Erythroblast (primary cell): ENCODE measurements around the gene CLDN14.

ENCODE experiments used
- DNase-seq, 2 experiments: peaks; one replicate each; lab custom pipeline; 2025; lab: John Stamatoyannopoulos, UW
- GATA1 ChIP-seq: IDR thresholded peaks from 2 replicates; pipeline ENCODE4 v1.6.1; 2011; ENCODE audit warnings: low read depth, mild to moderate bottlenecking, control low read depth, low read length, moderate library complexity
- POLR2A ChIP-seq: IDR thresholded peaks from 2 replicates; pipeline ENCODE4 v1.6.1; 2011; ENCODE audit warnings: mild to moderate bottlenecking, low read length

CLDN14 gene

DNA sequence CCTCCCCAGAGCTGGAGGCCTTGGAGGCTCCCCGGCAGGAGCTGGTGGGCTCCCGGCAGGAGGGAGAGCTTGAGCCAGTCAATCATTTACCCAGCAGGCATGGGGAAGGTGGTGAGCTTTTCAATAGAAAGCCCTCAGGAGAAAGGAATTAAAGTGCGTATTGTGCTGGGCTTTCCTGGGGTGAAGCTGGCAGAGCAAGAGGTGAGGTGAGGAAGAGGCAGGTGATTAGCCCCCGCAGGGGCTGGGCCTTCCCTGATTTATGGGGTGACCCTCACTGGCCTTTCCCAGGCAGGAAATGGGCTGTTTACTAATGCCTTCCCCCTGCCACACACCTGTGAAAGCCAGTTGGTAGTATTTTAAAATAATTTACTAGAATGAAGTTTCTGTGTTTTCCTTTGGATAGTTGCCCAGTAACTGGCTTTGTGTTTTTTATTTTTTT is 25.8 kb downstream of the CLDN14 start:
- no peak for TF ChIP-seq POLR2A
- no peak for TF ChIP-seq GATA1
- DNase-seq, result no peak

DNA sequence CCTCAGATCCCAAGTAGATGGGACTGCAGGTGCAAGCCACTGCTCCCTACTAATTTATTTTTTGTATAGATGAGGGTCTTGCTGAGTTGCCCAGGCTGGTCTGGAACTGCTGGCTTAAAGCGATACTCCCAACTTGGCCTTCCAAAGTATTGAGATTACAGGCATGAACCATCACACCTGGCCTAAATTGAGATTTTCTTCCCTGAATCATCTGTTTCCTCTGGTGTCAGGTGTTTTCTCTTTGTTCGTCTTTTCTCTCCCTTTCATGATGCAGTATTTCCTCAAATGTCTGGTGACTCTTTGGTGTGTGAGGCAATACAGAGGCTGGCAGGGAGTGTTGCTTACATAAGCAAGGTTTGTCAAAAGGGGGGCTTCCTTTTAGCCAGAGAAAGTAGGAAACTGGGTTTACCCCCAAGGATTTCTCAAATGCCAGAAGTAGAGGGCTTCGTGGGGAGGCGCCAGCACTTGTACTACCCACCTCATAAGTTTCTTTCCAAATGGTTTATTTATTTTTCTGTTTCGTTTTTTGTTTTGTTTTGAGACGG is 27.6 kb downstream of the CLDN14 start:
- TF ChIP-seq GATA1 (no peak), POLR2A (no peak)
- DNase-seq, result no peak

DNA sequence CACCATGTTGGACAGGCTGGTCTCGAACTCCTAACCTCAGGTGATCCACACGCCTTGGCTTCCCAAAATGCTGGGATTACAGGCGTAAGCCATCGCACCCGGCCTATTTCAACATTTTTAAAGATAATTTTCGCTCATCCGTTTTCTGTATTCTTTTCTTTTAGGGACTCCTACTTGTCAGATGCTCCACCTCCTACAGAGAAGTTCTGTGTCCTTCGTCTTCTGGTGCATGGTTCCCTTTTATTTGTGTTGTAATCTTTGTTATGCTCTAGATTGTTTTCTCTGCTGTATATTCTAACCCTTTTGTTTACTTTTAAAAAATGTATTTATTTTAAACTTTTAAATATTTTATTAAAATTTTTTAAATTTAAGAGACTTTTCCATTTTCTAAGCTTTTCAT is 28.4 kb downstream of the CLDN14 start:
- TF ChIP-seq GATA1, result no peak
- no peak for TF ChIP-seq POLR2A
- DNase-seq, result no peak

DNA sequence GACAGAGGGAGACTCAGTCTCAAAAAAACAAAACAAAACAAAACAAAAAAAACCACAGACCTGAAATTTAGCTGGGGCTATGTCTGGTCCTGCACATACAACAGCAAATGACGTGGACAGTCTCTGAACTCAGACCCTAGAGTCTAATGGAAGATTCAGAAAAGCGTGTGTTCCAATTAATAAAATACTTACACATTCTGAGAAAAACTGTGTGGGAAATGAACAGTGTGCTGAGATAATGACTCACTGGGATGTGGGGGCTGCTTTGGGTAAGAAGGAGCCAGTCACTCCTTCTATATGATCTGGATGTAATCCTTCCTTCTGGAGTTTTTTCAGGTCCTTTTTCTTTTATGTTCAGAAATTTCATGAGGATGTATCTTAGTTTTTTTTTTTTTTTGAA is 29.4 kb downstream of the CLDN14 start:
- TF ChIP-seq GATA1, result no peak
- no peak for DNase-seq

DNA sequence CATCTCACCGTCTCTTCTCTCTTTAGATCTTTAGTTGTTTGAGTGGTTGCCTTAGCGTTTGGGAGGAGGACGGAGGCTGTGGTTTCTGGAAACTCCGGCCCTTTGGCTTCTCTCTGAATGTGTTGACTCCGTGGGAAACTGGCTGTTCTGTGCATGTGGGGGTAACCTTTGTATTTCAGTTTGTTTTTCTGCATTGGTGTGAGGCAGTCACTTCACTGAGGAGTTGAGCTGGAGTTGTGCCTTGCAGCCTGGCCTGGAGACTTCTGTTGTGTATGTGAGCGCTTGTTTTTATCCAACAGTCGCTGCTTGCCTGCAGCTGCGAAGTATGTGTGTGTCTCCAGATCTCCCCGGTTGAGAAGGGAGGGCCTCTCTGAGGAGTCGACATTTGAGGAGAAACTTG is 33.6 kb downstream of the CLDN14 start:
- no peak for DNase-seq
- TF ChIP-seq POLR2A (no peak), GATA1 (no peak)

DNA sequence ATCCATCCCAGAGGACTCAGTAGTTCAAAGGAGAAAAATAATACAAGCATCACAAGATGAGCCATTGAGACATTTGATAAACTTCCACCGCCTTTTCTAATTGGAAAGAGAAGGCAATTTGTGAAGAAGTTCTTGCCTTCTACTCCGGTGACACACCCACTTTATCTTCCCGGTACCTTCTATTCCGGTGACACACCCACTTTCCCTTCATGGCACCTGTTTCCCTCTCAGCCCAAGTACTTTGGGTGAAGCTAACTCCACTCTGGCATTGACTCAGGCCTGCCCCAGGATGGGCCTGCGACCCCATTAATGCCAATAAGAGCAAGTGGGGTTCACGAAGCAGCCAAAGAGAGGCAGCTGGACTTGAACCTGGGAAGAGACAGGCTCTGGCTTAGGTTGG is 38.2 kb downstream of the CLDN14 start:
- TF ChIP-seq POLR2A (no peak), GATA1 (no peak)
- no peak for DNase-seq

DNA sequence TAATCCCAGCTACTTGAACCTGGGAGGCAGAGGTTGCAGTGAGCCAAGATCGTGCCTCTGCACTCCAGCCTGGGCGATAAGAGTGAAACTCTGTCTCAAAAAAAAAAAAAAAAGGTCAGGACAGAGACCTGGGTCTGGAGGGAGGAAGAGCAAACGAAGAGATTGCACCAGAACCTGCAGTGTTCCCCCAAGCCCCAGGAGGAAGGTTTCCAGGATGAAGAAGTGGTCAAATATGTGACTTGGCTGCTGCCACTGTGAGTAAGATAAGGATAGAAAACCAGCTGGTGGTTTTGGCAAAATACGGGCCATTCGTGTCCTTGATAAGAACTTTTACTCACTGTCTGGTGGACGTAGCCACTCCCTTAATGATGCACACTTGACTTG is 42.2 kb downstream of the CLDN14 start:
- TF ChIP-seq GATA1, result peak; percentile 37
- TF ChIP-seq POLR2A, result no peak
- peak; percentile 90 to 95 for DNase-seq

DNA sequence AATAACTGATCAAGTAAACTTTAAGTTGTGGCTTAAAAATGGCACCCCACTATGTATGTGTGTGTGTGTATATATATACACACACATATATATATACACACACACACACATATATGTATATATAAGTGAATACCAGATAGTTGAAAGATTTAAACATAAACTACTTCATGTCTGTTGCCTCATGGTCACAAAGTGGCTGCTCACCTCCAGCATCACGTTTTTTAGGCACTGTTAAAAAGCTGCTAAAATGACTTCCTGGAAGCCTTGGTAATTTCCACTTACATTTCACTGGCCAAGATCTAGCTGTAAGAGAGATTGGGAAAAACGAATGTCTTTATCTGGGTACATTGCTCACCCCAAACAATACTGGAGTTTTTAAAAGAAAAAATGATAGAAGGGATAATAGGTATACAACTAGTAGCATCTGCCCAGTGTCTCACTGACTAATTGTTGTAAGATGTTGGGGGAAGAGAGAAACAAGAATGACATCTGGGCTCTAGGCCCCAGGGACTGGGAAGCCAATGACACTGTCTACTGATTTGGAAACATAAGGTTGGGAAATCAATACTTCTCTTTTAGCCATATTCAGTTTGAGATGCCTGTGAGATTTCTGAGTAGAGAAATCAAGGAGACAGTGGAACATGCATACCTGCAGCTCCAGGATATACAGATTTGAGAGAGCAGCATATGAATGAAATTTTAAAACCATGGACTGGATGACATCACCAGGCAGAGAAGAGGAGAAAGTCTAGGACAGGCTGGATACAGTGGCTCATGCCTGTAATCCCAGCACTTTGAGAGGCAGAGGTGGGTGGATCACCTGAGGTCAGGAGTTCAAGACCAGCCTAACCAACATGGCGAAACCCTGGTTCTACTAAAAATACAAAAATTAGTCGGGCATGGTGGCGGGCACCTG is 42.8 kb downstream of the CLDN14 start:
- DNase-seq, result peak in 1 of 2 experiments; percentile 56
- TF ChIP-seq POLR2A (no peak), GATA1 (no peak)

DNA sequence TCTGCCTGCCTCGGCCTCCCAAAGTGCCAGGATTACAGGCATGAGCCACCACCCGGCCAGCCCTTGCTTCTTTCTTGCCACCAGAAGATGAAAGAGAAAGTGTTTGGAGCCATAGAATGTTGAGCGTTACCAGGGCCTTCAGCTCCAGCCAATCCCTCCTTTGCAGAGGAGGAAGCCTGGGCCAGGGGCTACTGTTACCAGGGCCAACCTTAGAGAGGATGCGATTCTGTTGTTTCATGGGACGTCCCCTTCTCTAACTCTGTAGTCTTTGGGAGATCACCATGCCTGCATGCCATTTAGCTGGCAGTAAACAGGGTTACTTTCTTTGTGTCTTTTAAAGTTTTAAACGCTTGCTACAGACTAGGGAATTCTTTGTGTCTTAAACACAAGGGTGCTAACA is 45.8 kb downstream of the CLDN14 start:
- DNase-seq, result no peak
- TF ChIP-seq GATA1 (no peak), POLR2A (no peak)

DNA sequence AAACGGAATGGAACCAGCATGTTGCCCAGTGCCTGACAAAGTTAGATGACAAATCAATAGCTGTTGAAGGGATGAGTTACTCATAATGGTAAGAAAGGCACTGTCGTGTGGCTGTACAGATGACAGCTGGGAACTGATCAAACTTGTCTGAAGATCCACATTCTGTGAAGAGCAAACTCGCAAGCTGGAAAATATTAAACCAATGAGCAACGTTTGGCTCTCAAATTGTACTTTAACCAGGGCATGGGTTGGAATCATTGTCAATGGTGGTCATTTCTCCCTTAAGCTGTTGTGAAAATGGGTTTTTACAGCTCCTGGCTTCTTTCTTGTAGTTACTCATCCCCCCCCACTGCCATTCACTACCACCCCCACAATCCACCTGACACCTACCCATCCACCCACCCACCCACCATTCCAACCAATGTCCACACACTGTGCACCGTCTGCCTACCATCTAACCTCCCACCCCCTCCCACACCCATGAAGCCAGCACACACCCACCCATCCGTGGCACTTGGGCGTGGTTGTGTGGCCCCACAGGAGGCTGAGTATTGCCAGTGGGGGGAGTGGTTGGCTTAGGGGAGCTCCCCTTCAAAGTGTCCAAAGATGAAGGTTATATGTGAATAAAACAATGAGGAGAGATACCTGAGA is 46.7 kb downstream of the CLDN14 start:
- TF ChIP-seq POLR2A (no peak), GATA1 (no peak)
- peak in 1 of 2 experiments; percentile 21 for DNase-seq

DNA sequence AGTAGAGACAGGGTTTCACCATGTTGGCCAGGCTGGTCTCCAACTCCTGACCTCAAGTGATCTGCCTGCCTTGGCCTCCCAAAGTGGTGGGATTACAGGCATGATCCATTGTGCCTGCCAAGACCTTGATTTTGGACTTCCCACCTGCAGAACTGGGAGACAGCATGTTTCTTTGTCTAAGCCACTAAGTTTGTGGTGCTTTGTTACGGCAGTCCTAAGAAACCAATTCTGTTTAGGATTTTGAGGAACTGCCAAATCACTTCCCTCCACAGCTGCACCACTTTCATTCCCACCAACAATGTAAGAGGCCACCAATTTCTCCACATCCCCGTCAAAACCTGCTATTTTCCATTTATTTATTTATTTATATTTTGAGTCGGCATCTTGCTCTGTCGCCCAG is 48.7 kb downstream of the CLDN14 start:
- DNase-seq, result peak in 1 of 2 experiments; percentile 39
- no peak for TF ChIP-seq POLR2A
- no peak for TF ChIP-seq GATA1

DNA sequence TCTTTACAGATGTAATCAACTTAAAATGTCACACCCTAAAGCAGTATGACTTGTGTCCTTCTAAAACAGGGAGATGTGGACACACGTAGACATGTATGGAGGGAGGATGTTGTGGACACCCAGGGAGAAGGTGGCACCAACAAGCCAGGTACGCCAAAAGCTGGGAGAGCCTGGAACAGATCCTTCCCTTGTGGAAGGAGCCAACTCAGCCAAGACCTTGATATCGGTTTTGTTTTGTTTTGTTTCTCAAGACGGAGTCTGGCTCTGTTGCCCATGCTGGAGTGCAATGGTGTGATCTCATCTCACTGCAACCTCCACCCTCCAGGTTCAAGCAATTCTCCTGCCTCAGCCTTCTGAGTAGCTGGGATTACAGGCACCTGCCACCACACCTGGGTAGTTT is 49.1 kb downstream of the CLDN14 start:
- peak in 1 of 2 experiments; percentile 61 for DNase-seq
- TF ChIP-seq POLR2A (no peak), GATA1 (no peak)

DNA sequence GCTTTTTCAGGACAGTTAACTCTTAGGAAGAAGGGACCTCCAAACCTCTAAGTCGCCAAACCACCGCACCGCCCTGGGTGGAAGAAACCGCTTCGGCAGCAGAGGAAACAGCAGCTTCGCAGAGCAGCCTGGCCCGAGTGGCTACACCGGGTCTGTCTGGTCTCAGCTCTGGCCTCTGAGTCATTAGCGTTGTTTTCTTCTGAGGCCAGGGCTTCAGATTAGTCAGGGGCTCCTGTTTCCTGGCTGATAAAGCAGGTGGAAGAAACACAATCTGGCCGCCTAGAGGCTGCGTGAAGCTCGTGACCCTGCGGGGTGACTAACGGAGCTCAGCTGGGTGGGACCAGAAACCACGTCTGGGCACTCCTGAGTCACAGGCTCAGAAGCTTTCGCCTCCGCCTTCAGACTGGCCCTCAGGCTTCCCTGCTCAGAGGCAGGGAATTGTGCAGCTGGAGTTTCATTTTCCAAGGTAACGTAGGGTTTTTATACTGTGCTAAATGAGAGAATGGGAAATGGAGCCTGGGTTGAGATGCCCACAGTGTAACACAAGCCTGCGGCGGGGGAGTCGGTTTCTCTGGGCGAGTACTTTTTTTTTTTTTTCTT is 49.9 kb downstream of the CLDN14 start:
- TF ChIP-seq GATA1 (peak; percentile 37), POLR2A (peak; percentile 90)

DNA sequence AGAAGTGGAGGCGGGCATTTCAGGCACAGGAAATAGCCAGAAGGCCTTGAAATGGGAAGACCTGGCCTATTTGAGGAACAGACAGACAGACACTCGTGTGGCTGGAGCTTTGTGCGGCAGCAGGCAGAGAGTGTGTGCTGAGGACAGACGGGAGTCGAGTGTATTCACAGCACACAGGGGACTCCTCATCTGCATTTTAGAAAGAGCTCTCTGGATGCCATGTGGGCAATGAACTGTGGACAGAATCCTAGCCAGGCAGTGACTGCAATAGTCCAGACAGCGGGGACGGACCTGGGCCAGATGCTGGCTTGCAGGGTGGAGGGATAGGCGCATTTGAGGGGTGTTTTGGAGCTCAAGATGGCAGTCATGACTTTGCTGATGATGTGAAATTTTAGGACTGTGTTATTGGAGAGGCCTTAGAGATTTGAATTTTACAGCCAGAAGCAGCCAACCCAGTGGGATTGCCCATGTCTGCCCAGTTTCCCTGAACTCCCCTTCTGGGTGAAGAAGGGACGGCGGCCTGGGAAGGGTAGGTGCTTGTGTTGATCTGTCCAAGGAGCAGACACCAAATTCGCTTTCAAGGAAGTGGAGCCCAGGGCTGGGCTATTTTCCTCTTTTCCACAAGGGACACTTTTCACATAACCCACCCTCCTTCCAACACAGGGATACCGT is 51.0 kb downstream of the CLDN14 start:
- TF ChIP-seq POLR2A (peak; percentile 28), GATA1 (no peak)
- DNase-seq, result peak in 1 of 2 experiments; percentile 57

More for the DNA sequence above, 49.9 kb downstream of the CLDN14 start:
- DNase-seq, result peak; percentile 91 to 94
